SKM-1 (cell line): ENCODE data around the gene PLEKHG4B.
"Not testable (repeated sequence)": the region's sequence is repeated elsewhere in the genome, so short reads cannot be mapped to it uniquely, and the experiment has no call there.

Source experiments
- DNase-seq: peaks from one replicate; lab custom pipeline; 2025; ENCODE audit not compliant: unreplicated experiment; lab: John Stamatoyannopoulos, UW

The PLEKHG4B gene

DNA sequence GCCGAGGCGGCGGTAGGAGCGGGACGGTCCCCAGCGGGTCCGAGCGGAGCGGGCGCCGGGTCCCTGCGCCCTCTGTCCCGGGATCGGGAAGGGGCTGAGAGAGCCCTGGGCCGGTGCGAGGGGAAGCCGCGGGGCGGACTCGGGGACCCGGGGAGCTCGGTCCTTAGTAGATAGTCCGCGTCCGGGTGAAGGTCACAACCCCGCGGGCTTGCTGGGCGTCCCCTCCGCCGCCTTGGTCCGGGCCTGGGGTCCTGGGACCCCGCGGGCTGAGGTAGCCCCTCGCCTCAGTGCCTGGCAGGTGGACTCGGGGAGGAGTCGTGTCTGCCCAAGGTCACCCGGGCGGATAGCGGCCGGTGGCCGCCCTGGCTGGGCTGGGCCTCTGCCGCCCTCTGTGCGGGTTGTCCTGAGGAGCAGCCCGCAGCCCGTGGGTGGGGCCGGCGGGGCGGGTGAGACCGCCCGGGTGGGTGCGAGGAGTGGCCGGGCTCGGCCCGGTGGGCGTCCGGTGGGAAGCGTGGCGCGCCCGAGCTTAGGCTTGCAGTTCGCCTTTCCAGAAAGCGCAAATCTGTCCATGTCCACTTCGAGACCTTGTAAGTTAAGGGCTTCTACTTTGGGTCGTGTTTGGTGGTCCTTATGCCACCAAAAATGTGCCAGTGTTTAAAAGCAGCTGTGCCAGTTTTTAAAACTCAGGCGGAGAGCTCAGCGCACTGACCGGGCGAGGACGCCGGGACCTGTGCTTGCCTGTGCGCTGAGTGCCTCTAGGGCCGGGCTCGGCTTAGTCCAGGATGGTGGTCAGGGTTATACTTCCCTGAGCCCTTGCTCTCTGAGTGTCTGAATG, 126.7 kb downstream of the PLEKHG4B start:
- DNase-seq: no peak

DNA sequence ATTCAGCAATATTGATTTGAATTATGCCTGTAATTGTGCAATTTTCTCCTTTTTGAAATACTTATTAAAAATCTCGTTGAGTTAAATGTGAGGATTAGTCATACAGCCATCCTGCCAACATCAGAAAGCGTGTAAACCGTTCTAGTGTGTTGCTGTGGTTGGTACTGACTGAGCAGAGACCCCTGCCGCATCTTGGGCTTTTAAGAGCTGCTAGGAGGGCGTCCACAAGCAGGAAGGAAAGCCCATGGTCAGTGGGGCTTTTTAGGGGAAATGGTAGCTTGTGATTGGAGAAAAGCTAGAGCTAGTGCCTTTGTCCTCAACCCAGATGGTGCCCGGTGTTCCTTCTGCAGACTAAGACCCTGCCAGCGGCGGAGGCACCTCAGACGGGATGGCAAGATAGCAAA, 127.5 kb downstream of the PLEKHG4B start:
- DNase-seq: no peak

DNA sequence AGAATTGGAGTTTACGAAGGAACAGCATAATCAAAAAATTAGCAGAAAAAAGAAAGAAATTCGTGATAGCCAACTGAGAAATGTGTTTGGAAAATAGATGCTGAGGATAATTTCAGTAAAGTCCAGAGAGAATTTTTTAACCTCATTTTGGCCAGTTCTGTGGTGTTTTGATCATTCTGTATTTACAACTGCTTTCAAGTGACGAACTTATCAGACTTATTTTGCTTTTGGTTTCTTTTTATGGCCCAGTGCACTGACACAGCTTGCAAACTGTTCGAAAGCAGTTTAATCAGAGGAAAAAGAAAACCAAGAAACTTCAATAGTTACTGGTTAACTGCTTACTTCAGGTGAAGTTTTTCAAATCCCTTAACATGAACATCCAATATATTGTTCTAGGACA, 128.0 kb downstream of the PLEKHG4B start:
- DNase-seq: no peak

DNA sequence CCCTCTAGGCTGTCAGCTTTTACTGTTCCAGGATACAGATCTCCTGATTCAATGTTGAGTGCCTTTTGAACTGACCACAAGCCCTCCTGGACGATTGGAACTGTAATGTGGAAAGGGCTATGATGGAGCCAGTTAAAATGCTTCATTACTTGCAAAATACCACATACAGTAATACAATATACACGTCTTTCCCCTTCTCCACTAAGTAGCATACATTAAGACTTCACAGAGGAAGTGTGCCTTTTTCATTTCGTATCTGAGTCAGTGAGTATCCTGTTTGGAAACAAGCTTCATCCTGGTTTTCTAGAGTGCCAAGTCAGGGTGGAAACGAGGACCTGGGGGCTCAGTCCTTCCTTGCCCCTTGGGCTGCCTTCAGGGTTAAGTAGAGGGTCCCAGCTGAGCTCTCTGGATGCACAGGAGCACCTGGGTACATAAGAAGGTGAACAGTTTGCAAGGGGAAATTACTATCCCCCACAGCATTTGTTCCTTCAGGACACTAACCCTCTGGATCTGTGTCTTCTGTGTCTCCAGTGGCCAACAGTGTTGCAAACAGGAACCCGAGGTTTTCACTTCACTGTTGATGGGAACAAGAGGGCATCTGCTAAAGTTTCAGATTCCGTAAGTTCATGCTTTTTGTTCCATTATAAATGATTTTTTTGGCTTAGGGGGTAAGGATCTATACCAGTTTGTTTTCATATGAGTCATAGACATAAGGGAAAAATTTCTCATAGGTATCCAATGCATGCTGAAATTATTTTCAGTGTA, 131.2 kb downstream of the PLEKHG4B start:
- not testable (repeated sequence) for DNase-seq

DNA sequence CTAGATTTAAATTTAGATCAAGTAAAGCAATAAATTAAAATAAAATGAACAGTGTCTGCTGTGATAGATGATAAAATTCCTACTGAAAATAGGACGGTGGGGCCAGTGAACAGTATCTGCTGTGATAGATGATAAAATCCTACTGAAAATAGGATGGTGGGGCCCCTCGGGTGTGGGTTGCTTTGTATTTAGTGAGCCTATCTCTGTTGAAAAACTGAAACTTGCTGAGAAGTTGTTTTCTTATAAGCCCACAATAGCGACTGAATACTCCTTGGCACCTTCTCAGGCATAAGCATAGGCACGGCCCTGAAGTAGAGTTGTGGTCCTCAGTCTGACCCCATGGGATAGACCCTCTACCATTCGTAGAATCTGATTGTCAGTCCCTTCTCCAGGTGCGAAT, 131.8 kb downstream of the PLEKHG4B start:
- DNase-seq: no peak

DNA sequence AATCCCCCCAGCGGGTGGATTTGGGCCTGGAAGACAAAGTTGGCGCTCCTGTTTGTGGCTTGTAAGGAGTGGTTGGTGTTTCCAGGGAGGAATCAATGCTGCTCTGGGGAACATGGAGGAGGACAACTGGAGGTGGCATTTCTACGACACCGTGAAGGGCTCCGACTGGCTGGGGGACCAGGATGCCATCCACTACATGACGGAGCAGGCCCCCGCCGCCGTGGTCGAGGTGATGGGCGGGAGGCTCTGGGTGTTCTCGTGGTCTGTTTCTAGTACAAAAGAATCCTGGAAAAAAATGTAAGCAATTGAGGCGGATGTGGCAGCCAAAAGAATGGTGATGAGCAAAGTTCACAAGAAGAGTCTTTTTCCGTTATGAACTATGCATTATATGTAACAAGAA, 133.4 kb downstream of the PLEKHG4B start:
- no peak for DNase-seq

DNA sequence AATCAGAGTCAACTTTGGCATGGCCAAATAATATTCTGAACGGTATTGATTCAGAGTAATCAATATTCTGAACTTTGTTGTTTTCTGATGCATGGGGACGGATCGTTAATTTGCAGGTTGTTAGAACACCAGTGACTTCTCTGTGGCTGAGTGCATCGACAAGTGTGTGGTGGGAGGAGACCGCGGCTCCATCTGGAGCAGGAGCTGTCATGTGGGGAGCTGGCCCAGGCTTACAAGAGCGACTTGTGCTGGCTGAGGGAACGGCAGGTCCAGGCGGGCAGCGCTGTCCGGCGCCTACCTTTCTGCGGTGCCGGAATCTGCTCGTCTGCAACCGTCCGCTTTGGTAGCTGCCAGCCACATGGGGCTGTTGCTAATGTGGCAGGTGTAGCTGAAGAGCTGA, 135.4 kb downstream of the PLEKHG4B start:
- DNase-seq: not testable (repeated sequence)

DNA sequence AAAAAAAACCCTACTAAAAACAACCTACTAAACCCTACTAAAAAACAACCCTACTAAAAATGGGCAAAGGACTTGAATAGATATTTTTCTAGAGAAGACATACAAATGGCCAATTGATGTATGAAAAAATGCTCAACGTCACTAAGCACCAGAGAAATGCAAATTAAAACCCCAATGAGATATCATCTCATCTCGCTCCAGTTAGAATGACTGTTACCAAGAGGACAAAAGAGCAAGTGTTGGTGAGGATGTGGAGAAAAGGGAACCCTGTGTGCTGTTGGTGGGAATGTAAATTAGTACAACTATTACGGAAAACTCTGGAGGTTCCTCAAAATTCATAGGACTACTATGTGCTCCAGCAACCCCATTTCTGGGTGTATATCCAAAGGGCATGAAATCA, 136.9 kb downstream of the PLEKHG4B start:
- no peak for DNase-seq

DNA sequence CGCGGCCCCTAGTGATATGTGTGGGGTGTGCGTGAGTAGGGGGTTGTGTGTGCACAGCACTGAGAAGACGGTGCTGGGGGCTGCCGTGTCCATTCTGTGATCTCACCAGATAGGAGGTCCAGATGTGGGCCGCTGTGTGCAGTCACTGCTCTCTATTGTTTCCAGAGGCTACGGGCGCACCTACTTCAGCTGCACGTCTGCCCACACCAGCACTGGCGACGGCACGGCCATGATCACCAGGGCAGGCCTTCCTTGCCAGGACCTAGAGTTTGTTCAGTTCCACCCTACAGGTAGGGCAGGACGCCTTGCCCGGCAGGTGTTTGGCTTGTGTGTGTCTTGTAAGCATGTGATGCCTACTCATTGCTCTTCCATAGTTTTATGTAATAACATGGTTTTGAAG, 138.7 kb downstream of the PLEKHG4B start:
- DNase-seq: no peak

DNA sequence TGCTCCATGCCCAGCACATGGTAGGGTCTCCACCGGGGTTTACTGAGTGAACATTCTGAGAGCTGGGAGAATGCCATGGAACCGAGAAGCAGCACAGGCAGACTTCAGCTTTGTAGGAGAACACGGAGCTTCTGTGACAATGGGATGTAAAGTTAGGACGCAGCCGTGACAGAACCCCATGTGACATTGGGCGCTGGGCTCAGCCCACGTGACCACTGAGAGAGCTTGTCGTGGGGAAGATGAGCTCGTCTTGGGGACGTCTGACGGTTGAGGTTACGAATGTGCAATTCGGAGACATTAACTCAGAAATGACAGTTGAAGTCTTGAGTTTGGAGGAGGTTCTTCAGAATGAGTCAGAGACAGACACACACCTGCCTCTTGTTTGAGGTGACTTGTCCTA, 139.7 kb downstream of the PLEKHG4B start:
- DNase-seq: no peak

DNA sequence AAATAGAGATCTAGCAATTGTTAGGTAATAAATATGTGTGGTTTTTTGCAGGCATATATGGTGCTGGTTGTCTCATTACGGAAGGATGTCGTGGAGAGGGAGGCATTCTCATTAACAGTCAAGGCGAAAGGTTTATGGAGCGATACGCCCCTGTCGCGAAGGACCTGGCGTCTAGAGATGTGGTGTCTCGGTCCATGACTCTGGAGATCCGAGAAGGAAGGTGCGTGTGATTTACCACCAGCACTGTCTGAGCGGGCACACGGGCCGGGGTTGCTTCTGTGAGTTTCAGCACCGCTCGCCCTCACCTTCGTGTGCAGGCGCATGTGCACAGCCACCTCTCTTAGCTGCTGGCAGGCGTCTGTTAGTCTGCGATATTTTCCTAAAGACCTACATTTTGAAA, 141.5 kb downstream of the PLEKHG4B start:
- not testable (repeated sequence) for DNase-seq

DNA sequence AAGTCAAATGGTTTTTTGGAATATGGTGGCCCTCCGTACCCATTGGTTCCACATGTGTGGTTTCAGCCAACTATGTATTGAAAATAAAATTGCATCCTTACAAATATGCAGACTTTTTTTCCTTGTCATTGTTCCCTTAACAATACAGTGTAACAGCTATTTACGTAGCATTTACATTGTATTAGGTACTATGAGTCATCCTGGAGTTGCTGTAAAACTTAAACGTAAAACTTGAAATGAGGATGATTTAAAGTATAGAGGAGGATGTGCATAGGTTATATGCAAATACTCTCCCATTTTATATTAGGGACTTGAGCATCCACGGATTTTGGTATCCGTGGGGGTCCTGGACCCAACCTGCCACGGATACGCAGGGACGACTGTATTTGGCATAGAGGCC, 142.5 kb downstream of the PLEKHG4B start:
- DNase-seq: no peak

DNA sequence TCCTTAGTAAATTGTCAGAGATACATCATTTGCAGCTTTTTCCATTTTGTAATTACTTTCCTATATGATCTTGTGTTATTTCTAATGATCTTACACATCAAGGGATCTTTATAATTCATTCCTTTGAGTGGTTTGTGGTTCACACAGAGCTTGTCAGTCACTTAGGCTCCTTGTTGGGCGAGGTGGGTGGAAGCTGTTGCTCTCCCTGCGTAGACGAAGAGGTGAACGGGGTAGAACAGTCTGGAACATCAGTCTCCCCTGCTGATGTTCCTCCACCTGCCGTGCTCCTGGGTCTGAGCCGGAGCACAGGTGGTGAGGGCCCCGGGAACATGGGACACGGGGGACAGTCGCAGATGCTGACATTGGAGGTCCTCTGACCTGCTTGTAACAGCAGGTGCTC, 143.6 kb downstream of the PLEKHG4B start:
- not testable (repeated sequence) for DNase-seq

DNA sequence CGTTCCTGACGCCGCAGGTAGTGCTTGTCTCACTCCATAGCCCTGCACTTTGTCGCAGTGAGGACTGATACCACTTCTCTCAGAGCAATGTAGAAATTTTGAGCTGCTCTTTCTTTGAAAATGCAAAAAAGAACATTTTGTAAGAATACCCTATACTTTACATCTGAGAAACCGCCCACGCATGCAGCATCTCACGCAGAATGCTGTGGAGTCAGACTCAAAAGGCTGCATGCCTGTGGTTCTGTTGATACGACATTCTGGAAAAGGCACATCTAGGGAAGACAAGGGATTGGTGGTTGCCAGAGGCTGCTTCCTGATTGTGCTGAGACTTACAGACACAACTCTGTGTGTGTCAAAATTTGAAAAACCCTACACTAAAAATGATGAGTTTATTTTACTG, 146.0 kb downstream of the PLEKHG4B start:
- DNase-seq: not testable (repeated sequence)
